BJ (cell line): ENCODE data around the gene CAMSAP1. TPM values are rescaled to one million over a fixed set of nuclear protein-coding genes. Genes with fewer than 3 reads are reported as not detected.

ENCODE experiments used
- CTCF ChIA-PET: fragments of 350-600 bp; formaldehyde crosslinking; extraction: SDS; loops from one replicate; lab custom pipeline; 2021; ENCODE audit warnings: antibody characterized with exemption, inconsistent platforms; lab: Yijun Ruan, JAX
- POLR2A ChIA-PET: fragments of 300-600 bp; sonication (Branson Sonifier 250); formaldehyde crosslinking; extraction: SDS; loops from one replicate; lab custom pipeline; 2021; ENCODE audit warnings: antibody characterized with exemption; lab: Charles Lee
- DNase-seq: peaks from one replicate; pipeline ENCODE4 v3.0.0-alpha.2; 2011; ENCODE audit warnings: low read depth
- H3K27me3 ChIP-seq: 2 replicates; pipeline ENCODE4 v1.6.0; 2011; ENCODE audit warnings: low read length; ENCODE audit not compliant: control insufficient read depth, insufficient read depth
- H3K36me3 ChIP-seq: 2 replicates; pipeline ENCODE4 v1.5.1; 2011; ENCODE audit warnings: low read length; ENCODE audit not compliant: control insufficient read depth, insufficient read depth
- H3K4me3 ChIP-seq: 2 replicates; pipeline ENCODE4 v1.5.1; 2011; ENCODE audit warnings: low read depth, mild to moderate bottlenecking, control low read depth, low read length
- polyA plus RNA-seq: library from polyadenylated mRNA; depleted of rRNA; stranded (reverse); fragments of >200 nt; gene quantifications from 2 replicates; pipeline ENCODE4 v1.2.3, GENCODE V29; 2011
- TF ChIP-seq, protein P1 (sequence below): IDR thresholded peaks from 2 replicates; pipeline ENCODE4 v1.5.1; 2011; ENCODE audit warnings: low read depth, mild to moderate bottlenecking, control low read depth, inconsistent platforms, low read length, moderate library complexity; ENCODE audit not compliant: insufficient read depth

Gene CAMSAP1
- polyA plus RNA-seq, 1 experiment, result 4.1 TPM

DNA sequence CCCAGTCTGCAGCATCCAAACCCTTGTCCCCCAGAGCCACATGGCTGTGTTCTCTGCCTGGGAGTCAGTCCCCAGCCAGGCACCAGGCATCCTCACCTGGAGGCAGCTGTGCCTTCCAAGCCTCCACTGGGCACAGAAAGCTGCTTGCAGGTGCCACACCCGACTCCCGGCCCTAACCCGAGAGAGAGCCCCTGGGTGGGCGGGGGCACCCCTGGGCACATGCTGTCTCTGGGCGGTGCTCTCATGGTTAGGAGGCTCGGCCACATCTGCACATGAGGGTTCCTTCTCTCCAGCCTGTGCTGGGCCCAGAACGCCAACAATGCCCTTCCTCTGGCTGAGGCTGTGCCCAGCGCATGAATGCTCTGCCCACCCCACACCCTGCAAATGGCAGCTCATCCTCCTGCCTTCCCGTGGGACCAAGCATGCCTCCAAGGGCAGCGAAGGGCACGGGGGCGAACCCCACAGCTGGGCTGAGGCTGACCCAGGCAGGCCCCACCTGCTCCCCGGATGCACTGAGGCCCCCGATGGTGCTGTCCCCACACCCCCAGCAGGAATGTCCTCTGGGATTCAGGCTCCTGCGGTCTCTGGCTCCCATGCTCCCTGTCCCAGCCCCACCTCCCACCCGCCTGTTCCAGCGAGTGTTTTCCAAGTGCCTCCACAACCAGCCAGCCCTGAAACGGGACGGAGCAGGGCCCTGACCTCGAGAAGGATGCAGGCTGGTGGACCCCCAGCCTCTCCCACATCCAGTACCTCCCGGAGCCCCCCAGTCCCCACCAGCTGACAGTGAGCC lies 22.5 kb upstream of the CAMSAP1 start:
- H3K4me3 ChIP-seq, result no peak overlapping the region
- ChIA-PET POLR2A (no interaction called here), CTCF (interaction anchor here (0.7 kb wide), 1 partner anchor 81 kb away, joined by 3 read pairs; no protein-coding TSS in a partner anchor)
- TF ChIP-seq, protein P1, sequence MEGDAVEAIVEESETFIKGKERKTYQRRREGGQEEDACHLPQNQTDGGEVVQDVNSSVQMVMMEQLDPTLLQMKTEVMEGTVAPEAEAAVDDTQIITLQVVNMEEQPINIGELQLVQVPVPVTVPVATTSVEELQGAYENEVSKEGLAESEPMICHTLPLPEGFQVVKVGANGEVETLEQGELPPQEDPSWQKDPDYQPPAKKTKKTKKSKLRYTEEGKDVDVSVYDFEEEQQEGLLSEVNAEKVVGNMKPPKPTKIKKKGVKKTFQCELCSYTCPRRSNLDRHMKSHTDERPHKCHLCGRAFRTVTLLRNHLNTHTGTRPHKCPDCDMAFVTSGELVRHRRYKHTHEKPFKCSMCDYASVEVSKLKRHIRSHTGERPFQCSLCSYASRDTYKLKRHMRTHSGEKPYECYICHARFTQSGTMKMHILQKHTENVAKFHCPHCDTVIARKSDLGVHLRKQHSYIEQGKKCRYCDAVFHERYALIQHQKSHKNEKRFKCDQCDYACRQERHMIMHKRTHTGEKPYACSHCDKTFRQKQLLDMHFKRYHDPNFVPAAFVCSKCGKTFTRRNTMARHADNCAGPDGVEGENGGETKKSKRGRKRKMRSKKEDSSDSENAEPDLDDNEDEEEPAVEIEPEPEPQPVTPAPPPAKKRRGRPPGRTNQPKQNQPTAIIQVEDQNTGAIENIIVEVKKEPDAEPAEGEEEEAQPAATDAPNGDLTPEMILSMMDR, result no peak
- H3K36me3 ChIP-seq, result peaks cover 14% of the 10 kb centered on the region; the same call in 1 of the 2 replicates
- no peak for DNase-seq
- H3K27me3 ChIP-seq, result no peaks in the 10 kb centered on the region

DNA sequence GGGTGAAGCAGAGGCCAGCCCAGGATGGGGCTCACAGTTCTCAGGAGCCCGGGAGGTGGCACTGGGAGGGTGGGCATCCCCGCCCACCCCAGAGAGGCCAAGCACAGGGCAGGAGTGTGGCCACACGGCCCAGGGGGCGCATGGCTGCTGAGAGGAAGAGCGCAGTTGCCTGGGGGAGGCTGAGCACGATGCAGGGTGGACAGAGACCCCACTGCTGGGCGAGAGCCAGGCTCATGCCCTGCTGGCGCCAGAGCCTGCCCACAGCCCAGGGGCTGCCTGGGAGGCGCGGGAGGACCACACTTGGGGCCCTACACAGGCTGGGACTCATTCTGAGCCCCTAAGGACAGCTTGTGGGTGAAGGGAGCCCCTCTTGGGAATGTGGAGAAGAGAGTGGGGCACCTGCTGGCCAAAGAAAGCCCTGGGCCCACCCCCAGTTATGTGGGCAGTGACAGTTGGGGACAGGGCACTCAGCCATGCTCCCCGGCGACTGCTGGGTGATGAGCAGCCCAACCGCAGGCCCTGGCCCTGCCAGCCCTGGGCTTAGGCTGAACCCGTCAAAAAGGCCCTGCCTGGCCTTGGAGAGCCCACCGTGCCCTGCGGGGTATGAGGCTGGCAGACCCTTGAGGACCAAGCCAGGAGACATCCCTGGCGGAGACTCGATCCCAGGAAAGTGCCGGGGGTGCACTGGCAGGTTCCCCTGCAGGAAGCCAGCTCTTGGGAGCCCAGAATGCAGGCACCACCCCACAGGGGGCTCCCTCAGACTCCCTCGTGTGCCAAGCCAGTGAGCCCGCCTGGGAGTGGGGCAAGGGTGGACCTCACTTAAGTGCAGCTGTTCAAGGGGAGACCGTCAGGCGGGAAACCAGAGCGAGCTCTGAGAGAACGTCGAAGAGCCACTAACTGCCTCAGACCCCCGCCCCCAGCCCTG lies 21.6 kb upstream of the CAMSAP1 start:
- Histone ChIP-seq H3K27me3 (no peaks in the 10 kb centered on the region), H3K4me3 (no peak overlapping the region), H3K36me3 (peaks cover 14% of the 10 kb centered on the region; the same call in 1 of the 2 replicates)
- no peak for DNase-seq
- ChIA-PET POLR2A (no interaction called here), CTCF (no interaction called here)
- TF ChIP-seq, protein P1, result no peak

DNA sequence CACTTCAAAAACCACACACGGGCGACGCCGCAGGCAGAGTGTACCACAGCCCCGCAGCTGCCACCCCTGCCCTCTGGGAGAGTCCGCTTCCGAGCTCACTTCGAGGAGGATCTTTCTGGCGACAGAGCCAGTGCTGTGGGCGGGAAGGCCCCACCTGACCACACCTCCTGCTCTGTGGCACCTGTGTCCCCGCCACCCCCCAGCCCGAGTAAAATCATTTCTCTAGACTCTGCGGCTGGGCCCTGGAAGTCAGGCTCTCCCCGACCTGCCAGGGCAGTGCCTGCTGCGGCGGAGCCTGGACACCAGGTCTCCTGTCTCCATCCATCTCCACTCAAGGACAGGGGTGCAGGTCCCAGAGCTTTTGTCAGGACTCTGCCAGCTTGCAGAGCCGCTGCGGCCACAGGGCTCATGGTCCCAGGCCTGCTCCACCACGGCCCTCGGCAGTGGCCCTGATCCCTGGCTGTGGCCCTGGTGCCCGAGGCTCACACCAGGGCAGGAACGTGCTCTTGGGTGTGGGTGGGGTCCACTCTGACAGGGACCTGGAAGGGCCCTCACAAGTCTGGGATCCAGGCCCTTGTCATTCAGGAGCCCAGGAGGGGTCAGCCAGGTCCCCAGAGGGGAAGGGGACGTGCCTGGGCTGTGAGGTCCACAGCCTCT lies 20.9 kb upstream of the CAMSAP1 start:
- ChIA-PET POLR2A (no interaction called here), CTCF (no interaction called here)
- Histone ChIP-seq H3K36me3 (peaks cover 14% of the 10 kb centered on the region; the same call in 1 of the 2 replicates), H3K27me3 (no peaks in the 10 kb centered on the region), H3K4me3 (no peak overlapping the region)
- TF ChIP-seq, protein P1, result no peak
- DNase-seq, result no peak

DNA sequence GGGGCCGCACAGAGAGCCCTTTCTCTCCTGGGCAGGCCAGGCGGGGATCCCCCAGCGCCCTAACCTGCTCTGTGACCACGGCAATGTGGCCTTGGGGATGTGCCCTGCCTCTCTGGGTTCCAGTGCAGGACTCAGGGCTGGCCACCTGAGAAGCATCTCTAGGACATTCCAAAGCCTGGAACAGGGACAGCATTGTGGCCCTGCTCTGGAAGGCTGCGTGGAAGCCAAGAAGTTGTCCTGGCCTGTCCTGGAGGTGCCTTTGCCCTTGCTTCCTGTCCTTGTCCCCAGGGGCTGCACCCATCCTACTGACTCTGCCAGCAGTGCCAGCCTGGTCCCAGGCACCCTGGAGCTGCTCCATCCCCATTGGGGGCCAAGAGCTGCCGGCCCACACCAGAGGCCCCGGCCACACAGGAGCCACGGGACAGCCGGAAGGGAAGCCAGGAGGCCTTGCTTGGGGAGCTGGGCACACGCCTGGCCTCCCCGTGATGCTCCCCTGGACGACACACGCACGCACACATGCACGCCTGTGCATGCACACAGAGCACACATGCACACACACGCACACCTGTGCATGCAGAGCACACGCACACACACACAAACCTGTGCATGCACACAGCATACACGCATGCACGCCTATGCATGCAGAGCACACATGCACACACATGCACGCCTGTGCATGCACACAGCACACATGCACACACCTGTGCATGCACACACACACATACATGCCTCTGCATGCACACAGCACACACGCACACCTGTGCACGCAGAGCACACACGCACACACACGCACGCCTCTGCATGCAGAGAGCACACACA lies 20.1 kb upstream of the CAMSAP1 start:
- CTCF ChIA-PET, result no interaction called here
- Histone ChIP-seq H3K36me3 (peaks cover 10% of the 10 kb centered on the region; the same call in 1 of the 2 replicates), H3K27me3 (no peaks in the 10 kb centered on the region), H3K4me3 (no peak overlapping the region)
- DNase-seq, result no peak
- POLR2A ChIA-PET, result no interaction called here
- TF ChIP-seq, protein P1, result no peak
